ENCODE data around the gene KAT2B. TPM values are rescaled to one million over a fixed set of nuclear protein-coding genes. Genes with fewer than 3 reads are reported as not detected.

The KAT2B gene
- total RNA-seq, 4 donors from 2014 or later, result 21.3 to 47.0 (median 33.3) TPM

DNA sequence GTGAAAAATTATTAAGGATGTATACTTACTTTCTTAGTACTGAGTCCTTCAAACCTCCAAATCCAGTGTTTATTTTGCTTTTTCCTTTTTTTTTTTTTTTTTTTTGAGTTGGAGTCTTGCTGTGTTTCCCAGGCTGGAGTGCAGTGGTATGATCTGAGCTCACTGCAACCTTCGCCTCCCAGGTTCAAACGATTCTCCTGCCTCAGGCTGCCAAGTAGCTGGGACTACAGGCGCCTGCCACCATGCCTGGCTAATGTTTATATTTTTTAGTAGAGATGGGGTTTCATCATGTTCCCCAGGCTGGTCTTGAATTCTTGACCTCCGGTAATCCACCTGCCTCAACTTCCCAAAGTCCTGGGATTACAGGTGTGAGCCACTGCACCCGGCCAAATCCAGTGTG is 67.5 kb downstream of the KAT2B start:
- TF ChIP-seq, protein P1, sequence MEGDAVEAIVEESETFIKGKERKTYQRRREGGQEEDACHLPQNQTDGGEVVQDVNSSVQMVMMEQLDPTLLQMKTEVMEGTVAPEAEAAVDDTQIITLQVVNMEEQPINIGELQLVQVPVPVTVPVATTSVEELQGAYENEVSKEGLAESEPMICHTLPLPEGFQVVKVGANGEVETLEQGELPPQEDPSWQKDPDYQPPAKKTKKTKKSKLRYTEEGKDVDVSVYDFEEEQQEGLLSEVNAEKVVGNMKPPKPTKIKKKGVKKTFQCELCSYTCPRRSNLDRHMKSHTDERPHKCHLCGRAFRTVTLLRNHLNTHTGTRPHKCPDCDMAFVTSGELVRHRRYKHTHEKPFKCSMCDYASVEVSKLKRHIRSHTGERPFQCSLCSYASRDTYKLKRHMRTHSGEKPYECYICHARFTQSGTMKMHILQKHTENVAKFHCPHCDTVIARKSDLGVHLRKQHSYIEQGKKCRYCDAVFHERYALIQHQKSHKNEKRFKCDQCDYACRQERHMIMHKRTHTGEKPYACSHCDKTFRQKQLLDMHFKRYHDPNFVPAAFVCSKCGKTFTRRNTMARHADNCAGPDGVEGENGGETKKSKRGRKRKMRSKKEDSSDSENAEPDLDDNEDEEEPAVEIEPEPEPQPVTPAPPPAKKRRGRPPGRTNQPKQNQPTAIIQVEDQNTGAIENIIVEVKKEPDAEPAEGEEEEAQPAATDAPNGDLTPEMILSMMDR (IDR thresholded peaks at IDR 0.05), result no peak
- DNase-seq (ENCODE audit: low spot score), result no peak
- no peak for ATAC-seq (ENCODE audit: low FRiP score)

GRCh38 chr3:20108869-20109268 is 68.6 kb downstream of the KAT2B start:
- TF ChIP-seq, protein P1 (IDR thresholded peaks at IDR 0.05), result no peak
- DNase-seq (ENCODE audit: low spot score), result no peak
- no peak for ATAC-seq (ENCODE audit: low FRiP score)

- TF ChIP-seq, protein P1 (IDR thresholded peaks at IDR 0.05), result no peak
- no peak for ATAC-seq (ENCODE audit: low FRiP score)
- no peak for DNase-seq (ENCODE audit: low spot score)
These were observed 70.6 kb downstream of the KAT2B start for GRCh38 chr3:20110826-20111225.

- TF ChIP-seq, protein P1 (IDR thresholded peaks at IDR 0.05), result no peak
- no peak for ATAC-seq (ENCODE audit: low FRiP score)
These were observed 71.6 kb downstream of the KAT2B start for GRCh38 chr3:20111836-20112235.

DNA sequence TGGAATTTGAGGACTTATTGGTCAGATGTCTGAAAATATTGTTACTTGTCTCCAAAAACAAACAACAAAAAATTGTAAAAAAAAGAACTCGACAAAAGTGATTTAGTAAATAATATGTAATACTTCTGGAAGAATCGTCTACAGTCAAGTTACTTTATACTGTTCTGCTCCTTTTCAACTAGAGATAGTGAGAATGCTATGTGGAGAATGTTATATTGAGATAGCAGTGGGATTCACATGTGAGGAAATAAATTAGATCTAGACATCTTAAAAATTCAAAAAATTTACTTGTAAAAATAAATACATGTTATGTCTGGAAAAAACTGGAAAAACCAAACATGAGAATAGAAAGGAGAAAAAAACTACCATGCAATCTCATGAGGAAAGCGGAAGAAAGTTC is 80.8 kb downstream of the KAT2B start:
- DNase-seq (ENCODE audit: low spot score), result no peak
- ATAC-seq (ENCODE audit: low FRiP score), result no peak
- TF ChIP-seq, protein P1 (IDR thresholded peaks at IDR 0.05), result no peak

More at GRCh38 chr3:20111836-20112235, 71.6 kb downstream of the KAT2B start:
- DNase-seq (ENCODE audit: low spot score), result no peak

- DNase-seq (ENCODE audit: low spot score) (no peak), ATAC-seq (ENCODE audit: low FRiP score) (no peak)
- TF ChIP-seq, protein P1 (IDR thresholded peaks at IDR 0.05), result no peak
These were observed 82.9 kb downstream of the KAT2B start for GRCh38 chr3:20123131-20123652.

DNA sequence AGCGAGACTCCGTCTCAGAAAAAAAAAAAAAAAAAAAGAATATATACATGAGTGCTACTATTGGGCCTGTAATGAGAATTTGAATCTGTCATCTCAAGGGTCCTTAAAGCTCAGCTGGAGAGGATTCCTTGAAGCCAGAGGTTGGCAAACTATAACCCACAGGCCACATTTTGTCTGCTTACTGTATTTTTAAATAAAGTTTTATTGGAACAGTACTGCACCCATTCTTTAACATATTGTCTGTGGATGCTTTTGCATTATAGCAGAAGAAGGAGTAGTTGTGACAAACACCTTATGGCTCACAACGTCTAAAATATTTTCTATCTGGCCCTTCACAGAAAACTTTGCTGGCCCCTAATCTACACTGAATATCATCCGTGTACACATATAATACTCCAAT is 85.0 kb downstream of the KAT2B start:
- ATAC-seq (ENCODE audit: low FRiP score) (no peak), DNase-seq (ENCODE audit: low spot score) (no peak)
- TF ChIP-seq, protein P1 (IDR thresholded peaks at IDR 0.05), result no peak

Measured in omental fat pad (tissue), 4 donors.